Upper lobe of right lung (tissue), 1 donor: ENCODE results near the gene ARHGAP24. TPM values are rescaled to one million over a fixed set of nuclear protein-coding genes. Genes with fewer than 3 reads are reported as not detected.

ENCODE experiments used
- ATAC-seq: fragments of 200-7000 bp; cut with Tn5 transposase; one replicate; pipeline ENCODE4 v1.9.1; 2020; ENCODE audit warnings: mild to moderate bottlenecking, moderate library complexity
- DNase-seq: peaks from one replicate; pipeline ENCODE4 v3.0.0-alpha.2; 2020
- H3K27ac ChIP-seq: fragments of 200-600 bp; one replicate; pipeline ENCODE4 v1.8.0; 2022
- H3K27me3 ChIP-seq: fragments of 200-600 bp; one replicate; pipeline ENCODE4 v1.8.0; 2022; ENCODE audit warnings: mild to moderate bottlenecking
- H3K36me3 ChIP-seq: fragments of 200-600 bp; one replicate; pipeline ENCODE4 v1.8.0; 2022
- H3K4me1 ChIP-seq: fragments of 200-600 bp; one replicate; pipeline ENCODE4 v1.8.0; 2022
- H3K4me3 ChIP-seq: fragments of 200-600 bp; one replicate; pipeline ENCODE4 v1.8.0; 2022; ENCODE audit warnings: mild to moderate bottlenecking
- H3K9me3 ChIP-seq: fragments of 200-600 bp; one replicate; pipeline ENCODE4 v1.8.0; 2022
- CTCF ChIP-seq: fragments of 200-600 bp; IDR thresholded peaks from one replicate; pipeline ENCODE4 v1.8.0; 2022; ENCODE audit warnings: antibody characterized with exemption
- intact Hi-C: fragments of 100-400 bp; cut with DNase I; formaldehyde crosslinking; loops from one replicate; pipeline ENCODE4 v1.11.0; 2022
- total RNA-seq: library from RNA; stranded (reverse); fragmentation: NEBNext Ultra II Directional; extraction: Animal tissue kit (Norgen Biotek cat#: 25700); gene quantifications from one replicate; pipeline ENCODE4 v1.2.1, GENCODE V29; 2021
- donor health status: DM: no; HTN: yes; CAD: no; lungs with severe emphysema.

Gene ARHGAP24
- total RNA-seq, 1 donor from 2014 or later = 29.8 TPM

GRCh38 chr4:85763202-85763601, 288.3 kb downstream of the ARHGAP24 start:
- no peak for DNase-seq
- Histone ChIP-seq H3K4me3 (no peak overlapping the region), H3K9me3 (no peaks in the 10 kb centered on the region), H3K4me1 (peaks cover 5% of the 10 kb centered on the region), H3K27ac (peak overlapping the region; percentile 73), H3K36me3 (no peaks in the 10 kb centered on the region), H3K27me3 (no peaks in the 10 kb centered on the region)
- intact Hi-C loops = no loop called here
- no peak for TF ChIP-seq CTCF
- no peak for ATAC-seq

GRCh38 chr4:85767649-85768048, 292.7 kb downstream of the ARHGAP24 start:
- Histone ChIP-seq H3K27me3 (no peaks in the 10 kb centered on the region), H3K4me1 (peaks cover 1% of the 10 kb centered on the region), H3K36me3 (no peaks in the 10 kb centered on the region), H3K27ac (no peak overlapping the region), H3K9me3 (no peaks in the 10 kb centered on the region), H3K4me3 (no peak overlapping the region)
- no peak for TF ChIP-seq CTCF
- intact Hi-C loops = no loop called here
- DNase-seq (no peak), ATAC-seq (no peak)

DNA sequence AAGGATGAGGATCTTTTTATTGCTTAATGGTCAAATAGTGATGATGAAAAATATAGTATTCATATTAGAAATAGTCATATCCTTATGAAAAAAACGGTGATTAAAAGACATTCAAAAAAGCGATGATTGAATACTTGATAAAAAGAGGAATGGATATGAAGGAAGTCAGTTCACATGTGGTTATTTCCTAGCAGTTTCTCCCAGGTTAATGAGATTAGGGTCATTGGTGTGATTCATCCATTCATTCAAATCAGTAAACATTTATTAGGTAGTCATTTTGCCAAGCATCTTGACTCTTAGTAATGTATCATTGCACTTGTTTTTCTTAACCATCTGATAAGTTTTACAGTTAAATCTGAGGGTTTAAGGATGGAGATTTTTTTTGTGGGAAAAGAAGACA, 294.1 kb downstream of the ARHGAP24 start:
- Histone ChIP-seq H3K4me3 (no peak overlapping the region), H3K4me1 (no peaks in the 10 kb centered on the region)
- ATAC-seq = no peak

GRCh38 chr4:85772470-85772869, 297.5 kb downstream of the ARHGAP24 start:
- H3K27me3 ChIP-seq = no peaks in the 10 kb centered on the region
- no peak for ATAC-seq
- no peaks in the 10 kb centered on the region for H3K36me3 ChIP-seq
- H3K4me1 ChIP-seq = no peaks in the 10 kb centered on the region
- H3K27ac ChIP-seq = no peak overlapping the region
- H3K4me3 ChIP-seq = no peak overlapping the region
- DNase-seq = no peak
- no peak for TF ChIP-seq CTCF
- no peaks in the 10 kb centered on the region for H3K9me3 ChIP-seq
- intact Hi-C loops = no loop called here

More for the DNA sequence above, 294.1 kb downstream of the ARHGAP24 start:
- Histone ChIP-seq H3K36me3 (no peaks in the 10 kb centered on the region), H3K9me3 (no peaks in the 10 kb centered on the region), H3K27ac (no peak overlapping the region), H3K27me3 (no peaks in the 10 kb centered on the region)
- no peak for DNase-seq
- intact Hi-C loops = no loop called here
- no peak for TF ChIP-seq CTCF

DNA sequence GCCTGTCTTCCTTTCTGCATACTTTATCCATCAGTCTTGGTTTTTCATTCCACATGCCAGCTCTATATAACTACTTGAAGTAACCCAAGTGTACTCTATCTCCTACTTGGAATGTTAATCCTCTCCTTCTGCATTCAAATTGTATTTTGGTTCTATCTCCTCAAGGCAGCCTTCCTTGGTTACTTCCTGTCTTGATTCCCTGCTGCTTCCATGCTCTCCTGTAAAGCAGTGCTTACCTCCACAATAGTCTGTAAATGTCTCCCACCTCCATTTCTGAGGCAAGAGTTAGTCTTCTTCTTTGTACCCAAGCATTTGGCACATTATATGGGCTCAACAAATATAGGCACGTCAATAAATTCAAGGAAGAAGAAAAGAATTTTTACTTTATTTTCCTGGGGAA, 298.4 kb downstream of the ARHGAP24 start:
- ATAC-seq (no peak), DNase-seq (no peak)
- no peaks in the 10 kb centered on the region for H3K27me3 ChIP-seq
- no peaks in the 10 kb centered on the region for H3K9me3 ChIP-seq
- no peak overlapping the region for H3K27ac ChIP-seq
- no peaks in the 10 kb centered on the region for H3K36me3 ChIP-seq
- H3K4me1 ChIP-seq = no peaks in the 10 kb centered on the region
- intact Hi-C loops = no loop called here
- no peak overlapping the region for H3K4me3 ChIP-seq
- no peak for TF ChIP-seq CTCF

GRCh38 chr4:85774000-85774399, 299.1 kb downstream of the ARHGAP24 start:
- no peak for TF ChIP-seq CTCF
- no peaks in the 10 kb centered on the region for H3K4me1 ChIP-seq
- H3K36me3 ChIP-seq = no peaks in the 10 kb centered on the region
- H3K27me3 ChIP-seq = no peaks in the 10 kb centered on the region
- H3K9me3 ChIP-seq = no peaks in the 10 kb centered on the region
- ATAC-seq = no peak
- H3K4me3 ChIP-seq = no peak overlapping the region
- intact Hi-C loops = no loop called here
- no peak overlapping the region for H3K27ac ChIP-seq
- no peak for DNase-seq
